ENCODE results near the gene OXA1L. TPM values are rescaled to one million over a fixed set of nuclear protein-coding genes. Genes with fewer than 3 reads are reported as not detected.
"Not testable (repeated sequence)": the region's sequence is repeated elsewhere in the genome, so short reads cannot be mapped to it uniquely, and the experiment has no call there.

OXA1L gene
- total RNA-seq, 1 experiment from 2014 or later, result 110 TPM

DNA sequence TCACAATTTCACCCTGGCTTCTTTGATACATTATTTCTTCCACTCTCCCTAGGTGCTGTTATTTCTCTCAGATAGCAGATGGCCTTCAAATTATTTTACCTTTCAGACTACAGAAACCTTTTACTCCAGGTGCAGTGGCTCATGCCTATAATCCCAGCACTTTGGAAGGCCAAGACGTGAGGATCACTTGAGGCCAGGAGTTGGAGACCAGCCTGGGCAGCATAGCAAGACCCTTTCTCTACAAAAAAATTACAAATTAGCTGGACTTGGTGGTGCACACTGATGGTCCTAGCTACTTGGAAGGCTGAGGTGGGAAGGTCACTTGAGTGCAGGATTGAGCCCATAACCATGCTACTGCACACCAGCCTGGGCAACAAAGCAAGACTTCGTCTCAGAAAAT, 25.7 kb downstream of the OXA1L start:
- no peaks in the 10 kb centered on the region for H3K27me3 ChIP-seq (replicated peaks; ENCODE audit: control insufficient read depth, insufficient read depth, low read length)
- peaks cover 2% of the 10 kb centered on the region; the same call in 1 of the 2 replicates for H3K36me3 ChIP-seq (ENCODE audit: control insufficient read depth, insufficient read depth, low read length)
- Mint-ChIP-seq H3K4me3 (ENCODE audit: unreplicated experiment) (no peak overlapping the region), H3K27me3 (ENCODE audit: insufficient read depth, unreplicated experiment) (no peaks in the 10 kb centered on the region), H3K9me3 (ENCODE audit: unreplicated experiment) (no peaks in the 10 kb centered on the region), H3K27ac (ENCODE audit: unreplicated experiment) (peak overlapping the region; percentile 46), H3K4me1 (ENCODE audit: low read depth, unreplicated experiment) (peaks cover 35% of the 10 kb centered on the region), H3K36me3 (ENCODE audit: insufficient read depth, unreplicated experiment) (peaks cover 85% of the 10 kb centered on the region)
- H3K4me1 ChIP-seq, result peaks cover 58% of the 10 kb centered on the region
- intact Hi-C loops (cut with micrococcal nuclease; ENCODE audit: unreplicated experiment), result no loop called here
- H3K9me3 ChIP-seq, result no peaks in the 10 kb centered on the region
- TF ChIP-seq, protein P1, sequence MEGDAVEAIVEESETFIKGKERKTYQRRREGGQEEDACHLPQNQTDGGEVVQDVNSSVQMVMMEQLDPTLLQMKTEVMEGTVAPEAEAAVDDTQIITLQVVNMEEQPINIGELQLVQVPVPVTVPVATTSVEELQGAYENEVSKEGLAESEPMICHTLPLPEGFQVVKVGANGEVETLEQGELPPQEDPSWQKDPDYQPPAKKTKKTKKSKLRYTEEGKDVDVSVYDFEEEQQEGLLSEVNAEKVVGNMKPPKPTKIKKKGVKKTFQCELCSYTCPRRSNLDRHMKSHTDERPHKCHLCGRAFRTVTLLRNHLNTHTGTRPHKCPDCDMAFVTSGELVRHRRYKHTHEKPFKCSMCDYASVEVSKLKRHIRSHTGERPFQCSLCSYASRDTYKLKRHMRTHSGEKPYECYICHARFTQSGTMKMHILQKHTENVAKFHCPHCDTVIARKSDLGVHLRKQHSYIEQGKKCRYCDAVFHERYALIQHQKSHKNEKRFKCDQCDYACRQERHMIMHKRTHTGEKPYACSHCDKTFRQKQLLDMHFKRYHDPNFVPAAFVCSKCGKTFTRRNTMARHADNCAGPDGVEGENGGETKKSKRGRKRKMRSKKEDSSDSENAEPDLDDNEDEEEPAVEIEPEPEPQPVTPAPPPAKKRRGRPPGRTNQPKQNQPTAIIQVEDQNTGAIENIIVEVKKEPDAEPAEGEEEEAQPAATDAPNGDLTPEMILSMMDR (IDR thresholded peaks at IDR 0.05; ENCODE audit: insufficient read depth in 1 of 2, low read depth in 1 of 2, low read length in 1 of 2, severe bottlenecking in 1 of 2, unreplicated experiment in 1 of 2), result no peak
- CTCF ChIA-PET, result interaction anchor here (0.9 to 1.2 kb wide), 2 partner anchors 15 to 210 kb away, joined by 4 to 5 read pairs; no protein-coding TSS in a partner anchor
- DNase-seq, result no peak
- POLR2A ChIA-PET, result no interaction called here
- H3K4me3 ChIP-seq (ENCODE audit: low read depth, low read length), result no peak overlapping the region
- no TSS peak for BruUV-seq (replicated peaks)

DNA sequence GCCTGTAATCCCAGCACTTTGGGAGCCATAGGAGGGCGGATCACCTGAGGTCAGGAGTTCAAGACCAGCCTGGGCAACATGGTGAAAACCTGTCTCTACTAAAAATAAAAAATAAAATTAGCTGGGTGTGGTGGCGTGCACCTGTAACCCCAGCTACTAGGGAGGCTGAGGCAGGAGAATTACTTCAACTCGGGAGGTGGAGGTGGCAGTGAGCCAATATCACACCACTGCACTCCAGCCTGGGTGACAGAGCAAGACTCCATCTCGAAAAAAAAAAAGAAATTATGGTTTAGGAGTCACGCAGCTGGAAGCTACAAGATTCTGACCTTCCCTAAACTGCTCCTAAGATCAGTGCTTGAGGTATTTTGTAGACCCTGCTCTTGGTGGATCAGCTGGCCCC, 27.1 kb downstream of the OXA1L start:
- DNase-seq; H3K27me3 ChIP-seq (replicated peaks; ENCODE audit: control insufficient read depth, insufficient read depth, low read length); H3K9me3 ChIP-seq; H3K27ac Mint-ChIP-seq (ENCODE audit: unreplicated experiment); H3K9me3 Mint-ChIP-seq (ENCODE audit: unreplicated experiment); H3K4me3 Mint-ChIP-seq (ENCODE audit: unreplicated experiment); BruUV-seq (replicated peaks); CTCF ChIA-PET; intact Hi-C loops (cut with micrococcal nuclease; ENCODE audit: unreplicated experiment); H3K36me3 ChIP-seq (ENCODE audit: control insufficient read depth, insufficient read depth, low read length); H3K4me3 ChIP-seq (ENCODE audit: low read depth, low read length); H3K27me3 Mint-ChIP-seq (ENCODE audit: insufficient read depth, unreplicated experiment): not testable (repeated sequence)
- H3K36me3 Mint-ChIP-seq (ENCODE audit: insufficient read depth, unreplicated experiment), result peaks cover 90% of the 10 kb centered on the region
- POLR2A ChIA-PET, result interaction anchor here (1.0 kb wide), 1 partner anchor 14 kb away, joined by 4 read pairs; no protein-coding TSS in a partner anchor
- H3K4me1 ChIP-seq, result peaks cover 72% of the 10 kb centered on the region
- H3K4me1 Mint-ChIP-seq (ENCODE audit: low read depth, unreplicated experiment), result peaks cover 49% of the 10 kb centered on the region

DNA sequence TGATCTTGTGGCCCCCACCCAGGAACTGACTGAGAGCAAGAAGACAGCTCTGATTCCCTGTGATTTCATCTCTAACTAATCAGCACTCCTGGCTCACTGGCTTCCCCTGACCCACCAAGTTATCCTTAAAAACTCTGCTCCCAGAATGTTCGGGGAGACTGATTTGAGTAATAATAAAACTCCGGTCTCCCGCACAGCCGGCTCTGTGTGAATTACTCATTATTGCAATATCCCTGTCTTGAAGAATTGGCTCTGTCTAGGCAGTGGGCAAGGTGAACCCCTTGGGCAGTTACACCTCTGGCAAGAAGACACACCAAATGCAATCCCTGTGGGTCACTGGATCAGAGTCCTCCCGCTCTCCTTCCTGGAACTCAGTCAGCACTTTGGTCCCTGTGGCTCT, 27.5 kb downstream of the OXA1L start:
- POLR2A ChIA-PET, result interaction anchor here (1.0 kb wide), 1 partner anchor 13 kb away, joined by 4 read pairs; no protein-coding TSS in a partner anchor
- CTCF ChIA-PET, result interaction anchor here (1.3 kb wide), 1 partner anchor 14 kb away, joined by 4 read pairs; no protein-coding TSS in a partner anchor
- no peak overlapping the region for H3K4me3 ChIP-seq (ENCODE audit: low read depth, low read length)
- Mint-ChIP-seq H3K4me3 (ENCODE audit: unreplicated experiment) (no peak overlapping the region), H3K36me3 (ENCODE audit: insufficient read depth, unreplicated experiment) (peaks cover 90% of the 10 kb centered on the region), H3K9me3 (ENCODE audit: unreplicated experiment) (no peaks in the 10 kb centered on the region), H3K4me1 (ENCODE audit: low read depth, unreplicated experiment) (peaks cover 53% of the 10 kb centered on the region), H3K27ac (ENCODE audit: unreplicated experiment) (no peak overlapping the region), H3K27me3 (ENCODE audit: insufficient read depth, unreplicated experiment) (no peaks in the 10 kb centered on the region)
- no peak for DNase-seq
- no TSS peak for BruUV-seq (replicated peaks)
- H3K9me3 ChIP-seq, result no peaks in the 10 kb centered on the region
- H3K36me3 ChIP-seq (ENCODE audit: control insufficient read depth, insufficient read depth, low read length), result peaks cover 2% of the 10 kb centered on the region; the same call in 1 of the 2 replicates
- intact Hi-C loops (cut with micrococcal nuclease; ENCODE audit: unreplicated experiment), result no loop called here
- H3K4me1 ChIP-seq, result peaks cover 74% of the 10 kb centered on the region
- TF ChIP-seq, protein P1 (IDR thresholded peaks at IDR 0.05; ENCODE audit: insufficient read depth in 1 of 2, low read depth in 1 of 2, low read length in 1 of 2, severe bottlenecking in 1 of 2, unreplicated experiment in 1 of 2), result no peak
- H3K27me3 ChIP-seq (replicated peaks; ENCODE audit: control insufficient read depth, insufficient read depth, low read length), result no peaks in the 10 kb centered on the region
